KMS-11 (cell line): ENCODE measurements around the gene BRF1.

Experiments used
- H2AFZ ChIP-seq: fragments of 200-600 bp; sonication (generic); 2 replicates; pipeline ENCODE4 v1.6.1; 2016; ENCODE audit warnings: antibody characterized with exemption, mixed run types, low read depth
- H3K27ac ChIP-seq: fragments of 200-600 bp; sonication (generic); 2 replicates; pipeline ENCODE4 v1.6.1; 2016; ENCODE audit warnings: mild to moderate bottlenecking, mixed run types
- H3K27me3 ChIP-seq: fragments of 200-600 bp; sonication (generic); 2 replicates; pipeline ENCODE4 v1.6.1; 2017; ENCODE audit warnings: mild to moderate bottlenecking, low read depth, mixed run types, moderate library complexity; ENCODE audit not compliant: insufficient read depth
- H3K36me3 ChIP-seq: fragments of 200-600 bp; sonication (generic); 2 replicates; pipeline ENCODE4 v1.6.1; 2017; ENCODE audit warnings: mild to moderate bottlenecking, mixed run types; ENCODE audit not compliant: insufficient read depth
- H3K4me1 ChIP-seq: fragments of 200-600 bp; sonication (generic); 2 replicates; pipeline ENCODE4 v1.6.1; 2016; ENCODE audit warnings: mild to moderate bottlenecking, low read depth, mixed run types; ENCODE audit not compliant: poor library complexity, severe bottlenecking
- H3K4me2 ChIP-seq: fragments of 200-600 bp; sonication (generic); 2 replicates; pipeline ENCODE4 v1.7.0; 2016; ENCODE audit warnings: mild to moderate bottlenecking, mixed run types
- H3K4me3 ChIP-seq: fragments of 200-600 bp; sonication (generic); IDR thresholded peaks from 2 replicates; pipeline ENCODE4 v1.6.1; 2017; ENCODE audit warnings: low read depth, low read length, mixed read lengths; ENCODE audit not compliant: insufficient read depth
- H3K79me2 ChIP-seq: fragments of 200-600 bp; sonication (generic); 2 replicates; pipeline ENCODE4 v1.6.1; 2016; ENCODE audit warnings: low read depth, mixed run types; ENCODE audit not compliant: insufficient read depth
- H3K9ac ChIP-seq: fragments of 200-600 bp; sonication (generic); 2 replicates; pipeline ENCODE4 v1.6.1; 2016; ENCODE audit warnings: mild to moderate bottlenecking, mixed run types
- H4K20me1 ChIP-seq: fragments of 200-600 bp; sonication (generic); 2 replicates; pipeline ENCODE4 v1.6.1; 2016; ENCODE audit warnings: mild to moderate bottlenecking, mixed run types; ENCODE audit not compliant: insufficient read depth
- CTCF ChIP-seq: fragments of 200-600 bp; sonication (generic); conservative IDR thresholded peaks from 2 replicates; pipeline ENCODE4 v1.6.1; 2017; ENCODE audit warnings: low read depth, mild to moderate bottlenecking, antibody characterized with exemption, low read length, moderate library complexity, mixed read lengths

The BRF1 gene

GRCh38 chr14:105209091-105209490 lies 91.7 kb downstream of the BRF1 start:
- no peak overlapping the region for H3K27ac ChIP-seq

GRCh38 chr14:105208738-105209075 lies 92.1 kb downstream of the BRF1 start:
- TF ChIP-seq CTCF: no peak
- Histone ChIP-seq H3K27me3 (no peaks in the 10 kb centered on the region), H2AFZ (no peak overlapping the region), H4K20me1 (no peaks in the 10 kb centered on the region), H3K4me1 (no peaks in the 10 kb centered on the region), H3K36me3 (no peaks in the 10 kb centered on the region), H3K4me2 (no peak overlapping the region), H3K27ac (no peak overlapping the region), H3K9ac (no peak overlapping the region), H3K4me3 (no peak overlapping the region), H3K79me2 (no peaks in the 10 kb centered on the region)

More at GRCh38 chr14:105209091-105209490, 91.7 kb downstream of the BRF1 start:
- H2AFZ ChIP-seq: no peak overlapping the region
- no peaks in the 10 kb centered on the region for H3K4me1 ChIP-seq
- H3K36me3 ChIP-seq: no peaks in the 10 kb centered on the region
- H3K27me3 ChIP-seq: no peaks in the 10 kb centered on the region
- no peak overlapping the region for H3K4me3 ChIP-seq
- H3K79me2 ChIP-seq: no peaks in the 10 kb centered on the region
- H4K20me1 ChIP-seq: no peaks in the 10 kb centered on the region
- no peak overlapping the region for H3K4me2 ChIP-seq
- TF ChIP-seq CTCF: no peak
- H3K9ac ChIP-seq: no peak overlapping the region

- no peaks in the 10 kb centered on the region for H4K20me1 ChIP-seq
- no peak overlapping the region for H3K4me3 ChIP-seq
- H3K27ac ChIP-seq: no peak overlapping the region
- no peaks in the 10 kb centered on the region for H3K4me1 ChIP-seq
- no peaks in the 10 kb centered on the region for H3K79me2 ChIP-seq
- no peak for TF ChIP-seq CTCF
- no peaks in the 10 kb centered on the region for H3K27me3 ChIP-seq
- no peak overlapping the region for H2AFZ ChIP-seq
- H3K36me3 ChIP-seq: no peaks in the 10 kb centered on the region
- H3K4me2 ChIP-seq: no peak overlapping the region
- H3K9ac ChIP-seq: no peak overlapping the region
Observed at GRCh38 chr14:105207996-105208737, 92.6 kb downstream of the BRF1 start.

GRCh38 chr14:105207460-105207901 lies 93.3 kb downstream of the BRF1 start:
- Histone ChIP-seq H3K79me2 (no peaks in the 10 kb centered on the region), H3K4me3 (no peak overlapping the region), H3K4me1 (no peaks in the 10 kb centered on the region), H3K36me3 (no peaks in the 10 kb centered on the region), H2AFZ (no peak overlapping the region), H3K27ac (no peak overlapping the region), H3K27me3 (no peaks in the 10 kb centered on the region), H4K20me1 (no peaks in the 10 kb centered on the region), H3K4me2 (no peak overlapping the region), H3K9ac (no peak overlapping the region)
- no peak for TF ChIP-seq CTCF
